HG03460 (cell line): Measurements from ENCODE around the gene NDFIP1.
"Not testable (repeated sequence)": the region's sequence is repeated elsewhere in the genome, so short reads cannot be mapped to it uniquely, and the experiment has no call there.

Experiments used
- ATAC-seq: cut with Tn5 transposase; IDR thresholded peaks from one replicate; pipeline ENCODE4 v1.9.1; 2021; ENCODE audit not compliant: unreplicated experiment

Gene NDFIP1

DNA sequence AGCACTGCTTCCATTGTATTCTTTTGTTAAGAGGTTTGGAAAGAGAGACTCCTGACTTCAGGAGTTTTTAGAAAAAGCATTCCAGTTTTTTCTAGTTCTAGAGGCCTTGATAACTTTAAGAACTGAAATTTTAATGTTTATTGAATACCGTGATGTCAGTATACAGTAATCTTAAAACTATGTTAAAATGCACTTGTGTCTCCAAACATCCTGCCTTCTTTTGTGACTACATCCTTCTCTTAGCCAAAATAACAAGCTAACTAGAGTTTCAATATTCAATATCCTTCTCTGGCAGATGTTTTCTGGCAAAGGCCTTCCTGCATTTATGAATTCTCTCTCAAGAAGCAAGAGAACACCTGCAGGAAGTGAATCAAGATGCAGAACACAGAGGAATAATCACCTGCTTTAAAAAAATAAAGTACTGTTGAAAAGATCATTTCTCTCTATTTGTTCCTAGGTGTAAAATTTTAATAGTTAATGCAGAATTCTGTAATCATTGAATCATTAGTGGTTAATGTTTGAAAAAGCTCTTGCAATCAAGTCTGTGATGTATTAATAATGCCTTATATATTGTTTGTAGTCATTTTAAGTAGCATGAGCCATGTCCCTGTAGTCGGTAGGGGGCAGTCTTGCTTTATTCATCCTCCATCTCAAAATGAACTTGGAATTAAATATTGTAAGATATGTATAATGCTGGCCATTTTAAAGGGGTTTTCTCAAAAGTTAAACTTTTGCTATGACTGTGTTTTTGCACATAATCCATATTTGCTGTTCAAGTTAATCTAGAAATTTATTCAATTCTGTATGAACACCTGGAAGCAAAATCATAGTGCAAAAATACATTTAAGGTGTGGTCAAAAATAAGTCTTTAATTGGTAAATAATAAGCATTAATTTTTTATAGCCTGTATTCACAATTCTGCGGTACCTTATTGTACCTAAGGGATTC lies 43.1 kb downstream of the NDFIP1 start:
- no peak for ATAC-seq

DNA sequence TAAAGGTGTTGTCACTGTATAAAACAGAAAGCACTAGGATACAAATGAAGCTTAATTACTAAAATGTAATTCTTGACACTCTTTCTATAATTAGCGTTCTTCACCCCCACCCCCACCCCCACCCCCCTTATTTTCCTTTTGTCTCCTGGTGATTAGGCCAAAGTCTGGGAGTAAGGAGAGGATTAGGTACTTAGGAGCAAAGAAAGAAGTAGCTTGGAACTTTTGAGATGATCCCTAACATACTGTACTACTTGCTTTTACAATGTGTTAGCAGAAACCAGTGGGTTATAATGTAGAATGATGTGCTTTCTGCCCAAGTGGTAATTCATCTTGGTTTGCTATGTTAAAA lies 43.8 kb downstream of the NDFIP1 start:
- no peak for ATAC-seq

DNA sequence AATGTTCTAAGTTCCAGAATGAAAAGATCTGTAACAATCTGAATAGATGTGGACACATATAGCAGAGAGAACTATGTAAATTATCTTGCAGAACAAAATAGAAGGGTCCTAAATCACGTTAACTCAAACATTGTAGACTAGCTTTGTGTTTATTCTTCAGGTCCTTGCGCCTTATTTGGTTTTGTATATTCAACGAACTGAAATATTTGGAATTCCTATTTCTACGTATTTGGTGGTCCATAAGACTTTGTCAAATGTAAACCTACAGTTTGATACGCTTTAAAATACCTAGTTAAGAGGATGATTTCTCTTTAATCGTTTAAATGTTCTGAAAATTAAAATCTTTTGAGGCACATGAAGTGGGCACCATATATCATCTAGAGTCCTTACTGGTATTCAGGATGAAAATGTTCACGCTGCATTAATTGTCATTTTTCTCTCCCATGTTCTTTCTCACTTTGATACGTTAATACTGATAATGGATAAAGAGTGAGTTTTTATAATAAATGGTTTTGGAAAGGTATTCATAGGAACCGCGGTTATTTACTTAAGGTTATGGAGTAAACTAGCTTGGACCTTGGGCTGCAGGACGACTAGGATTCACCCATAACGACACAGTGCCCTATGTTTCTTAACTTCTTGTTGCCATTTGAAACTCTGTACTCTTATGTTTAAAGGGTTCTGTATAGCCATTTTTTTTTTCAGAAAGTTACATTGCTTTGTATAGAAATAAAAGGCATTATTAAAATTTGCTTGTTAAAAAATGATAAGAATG lies 45.3 kb downstream of the NDFIP1 start:
- ATAC-seq, result no peak

DNA sequence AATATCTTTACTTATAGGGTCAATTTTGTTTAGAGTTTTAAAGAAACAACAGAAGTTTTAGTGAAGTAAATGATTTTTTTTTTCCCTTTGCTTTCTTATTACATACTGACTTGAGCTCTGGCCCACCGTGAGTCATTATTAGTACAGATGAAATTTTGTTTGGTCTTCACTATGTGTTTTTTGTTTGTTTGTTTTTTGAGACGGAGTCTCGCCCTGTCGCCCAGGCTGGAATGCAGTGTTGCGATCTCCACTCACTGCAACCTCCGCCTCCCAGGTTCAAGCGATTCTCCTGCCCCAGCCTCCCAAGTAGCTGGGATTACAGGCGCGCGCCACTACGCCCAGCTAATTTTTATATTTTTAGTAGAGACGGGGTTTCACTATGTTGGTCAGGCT lies 45.9 kb downstream of the NDFIP1 start:
- not testable (repeated sequence) for ATAC-seq

DNA sequence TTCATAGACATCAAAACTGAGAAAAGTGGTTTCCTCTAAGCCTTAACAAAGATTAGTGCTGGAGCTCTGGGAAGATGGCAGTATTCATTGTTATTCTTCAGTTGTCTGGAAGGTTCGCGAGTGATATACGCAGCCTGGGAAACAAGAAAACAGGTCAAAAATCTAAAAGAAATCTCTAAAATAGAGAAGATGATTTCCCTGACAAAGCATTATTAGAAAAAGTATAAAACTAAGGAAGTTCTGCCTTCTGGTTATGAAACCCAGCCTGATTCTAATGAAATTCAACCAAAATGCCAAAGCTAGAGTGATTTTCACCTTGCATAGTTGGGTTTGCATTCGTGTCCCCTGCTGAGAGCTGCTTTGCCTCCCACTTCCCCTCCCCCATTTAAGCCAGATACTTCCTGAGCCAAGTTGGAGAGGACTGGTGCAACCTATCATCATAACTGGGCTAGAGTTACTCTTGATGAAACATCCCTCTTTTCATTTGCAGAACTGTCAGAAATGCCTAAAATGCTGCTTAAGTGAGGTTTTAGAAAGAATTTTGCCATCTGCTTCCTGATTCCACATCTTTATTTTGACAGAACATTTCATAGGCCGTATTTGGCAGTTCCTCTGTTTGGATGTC lies 48.4 kb downstream of the NDFIP1 start:
- ATAC-seq, result no peak

DNA sequence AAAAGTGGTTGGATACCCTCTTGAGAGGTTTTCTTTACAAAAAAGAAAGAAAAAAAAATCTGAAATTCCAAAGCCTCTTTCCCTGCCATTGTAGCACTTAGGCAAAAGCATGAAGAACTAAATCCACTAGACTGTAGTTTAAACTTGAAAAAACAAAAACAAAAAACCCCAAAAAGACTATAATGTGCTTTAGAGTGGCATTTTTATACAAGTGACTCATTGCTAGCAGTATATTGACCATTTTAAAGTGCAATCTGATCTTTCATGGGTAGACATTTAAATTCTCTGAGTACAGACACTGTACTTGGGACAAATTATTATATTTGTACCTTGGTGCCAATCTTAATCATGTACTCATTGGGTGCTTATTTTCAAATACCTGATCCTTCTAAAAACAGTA lies 50.8 kb downstream of the NDFIP1 start:
- ATAC-seq, result no peak

DNA sequence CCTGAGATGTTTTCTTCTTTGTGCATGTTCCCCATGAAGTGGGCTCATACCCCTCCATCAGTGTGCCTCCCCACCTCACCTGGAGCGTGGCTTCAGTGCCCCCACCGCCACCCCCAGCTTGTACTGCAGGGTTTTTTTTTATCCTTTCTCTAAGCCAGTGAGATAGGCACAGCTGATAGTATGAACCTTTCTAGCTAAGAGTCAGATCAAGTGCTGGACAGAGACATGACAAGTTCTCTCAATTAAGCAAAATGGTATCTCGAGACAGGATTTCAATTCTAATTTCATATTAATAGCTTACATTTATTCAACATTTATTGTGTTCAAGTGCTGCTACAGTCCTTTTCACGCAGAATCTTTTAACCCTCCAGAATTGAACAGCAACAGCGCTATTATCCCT lies 55.7 kb downstream of the NDFIP1 start:
- no peak for ATAC-seq

DNA sequence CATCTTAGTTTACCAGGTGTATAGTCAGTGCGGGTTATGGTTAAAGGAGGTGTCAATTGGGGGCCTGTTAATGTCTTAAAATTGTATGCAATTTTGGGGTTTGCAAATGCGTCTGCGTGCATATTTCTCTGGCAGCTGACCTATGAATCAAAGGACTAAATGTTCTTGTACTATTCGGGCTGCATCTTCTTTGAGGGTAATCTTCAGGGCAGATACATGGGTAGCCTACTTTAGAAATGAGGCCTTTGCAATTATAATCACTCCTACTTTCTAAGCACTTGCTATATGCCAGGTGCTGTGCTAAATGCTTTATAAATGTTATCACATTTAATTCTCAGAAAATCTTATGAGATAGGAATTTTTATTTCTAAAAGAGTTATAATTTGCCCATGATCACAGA lies 58.2 kb downstream of the NDFIP1 start:
- ATAC-seq, result no peak

DNA sequence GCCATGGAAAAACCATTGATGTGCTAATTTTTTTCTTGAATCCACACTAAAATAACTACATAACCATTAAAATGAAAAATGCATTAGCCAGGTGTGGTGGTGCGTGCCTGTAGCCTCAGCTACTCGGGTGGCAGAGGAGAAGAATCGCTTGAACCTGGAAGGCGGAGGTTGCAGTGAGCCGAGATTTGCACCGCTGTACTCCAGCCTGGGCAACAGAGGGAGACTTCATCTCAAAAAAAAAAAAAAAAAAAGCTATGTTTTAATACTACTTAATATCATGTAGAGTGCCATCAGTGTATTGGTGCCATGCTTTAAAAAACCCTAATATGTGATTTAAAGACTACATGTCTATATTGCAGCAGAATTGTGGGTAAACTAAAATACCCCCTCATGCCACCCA lies 58.9 kb downstream of the NDFIP1 start:
- ATAC-seq, result no peak

DNA sequence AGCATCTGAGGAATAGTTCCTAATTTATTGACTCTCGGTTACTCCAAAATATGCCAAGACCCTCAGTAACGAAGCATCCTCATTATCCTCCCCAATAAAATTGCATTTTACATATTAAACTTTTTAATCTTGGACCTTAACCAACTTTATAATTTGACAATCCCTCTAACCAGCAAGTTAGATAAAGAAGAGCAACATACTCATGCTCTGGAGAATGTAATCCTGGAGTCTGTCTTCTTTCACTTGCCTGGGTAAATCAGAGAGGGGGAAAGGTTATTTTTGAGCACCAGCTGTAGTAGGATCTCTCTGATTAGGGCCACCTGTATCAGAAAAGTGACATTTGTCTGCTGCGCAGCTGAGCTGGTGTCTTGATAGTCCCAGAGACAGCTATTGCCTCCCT lies 59.8 kb downstream of the NDFIP1 start:
- no peak for ATAC-seq

DNA sequence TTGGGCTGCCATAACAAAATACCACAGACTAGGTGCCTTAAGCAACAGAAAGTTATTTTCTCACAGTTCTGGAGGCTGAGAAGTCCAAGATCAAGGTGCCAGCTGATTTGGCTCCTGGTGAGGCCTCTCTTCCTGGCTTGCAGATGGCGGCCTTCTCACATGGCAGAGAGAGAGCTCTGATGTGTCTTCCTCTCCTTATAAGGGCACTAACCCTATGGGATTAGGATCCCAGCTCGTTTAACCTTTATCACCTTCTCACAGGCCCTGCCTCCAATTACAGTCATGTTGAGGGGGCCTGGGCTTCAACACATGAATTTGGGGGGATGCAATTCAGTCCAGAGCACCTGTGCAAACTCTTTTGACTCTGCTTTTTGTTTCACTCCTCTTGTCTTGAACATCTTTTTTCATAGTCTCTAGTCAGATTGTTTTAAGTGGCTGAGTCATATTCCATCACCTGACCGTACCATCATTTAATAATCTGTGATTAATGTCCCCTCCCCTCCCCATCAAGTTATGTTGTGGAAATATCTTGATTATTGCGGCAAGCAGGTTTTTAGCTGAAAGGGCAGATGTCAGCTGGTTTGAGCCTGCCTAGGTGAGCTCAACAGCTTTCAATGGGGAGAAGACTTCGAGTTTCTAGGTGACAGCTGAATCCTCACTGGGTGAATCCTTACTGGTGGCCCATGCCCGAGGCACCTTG lies 61.8 kb downstream of the NDFIP1 start:
- ATAC-seq, result no peak

DNA sequence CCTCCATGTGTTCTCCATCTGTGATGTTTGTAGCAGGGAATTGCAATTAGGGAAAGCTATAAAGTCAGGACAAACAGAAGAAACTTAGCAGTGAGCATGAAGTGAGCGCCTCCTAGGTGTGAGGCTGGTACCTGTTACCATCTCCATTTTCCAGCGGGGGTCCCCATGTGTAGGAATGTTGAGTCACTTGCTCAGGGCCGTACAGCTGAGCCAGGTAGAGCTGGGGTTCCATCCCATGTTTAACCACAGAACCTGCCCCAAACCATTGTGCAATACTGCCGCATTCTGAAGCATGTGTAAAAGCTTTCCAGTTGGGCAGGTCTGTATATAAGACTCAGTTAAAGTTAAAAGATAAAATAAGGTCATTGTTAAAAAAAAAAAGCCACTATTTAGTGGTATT lies 62.7 kb downstream of the NDFIP1 start:
- ATAC-seq, result no peak

DNA sequence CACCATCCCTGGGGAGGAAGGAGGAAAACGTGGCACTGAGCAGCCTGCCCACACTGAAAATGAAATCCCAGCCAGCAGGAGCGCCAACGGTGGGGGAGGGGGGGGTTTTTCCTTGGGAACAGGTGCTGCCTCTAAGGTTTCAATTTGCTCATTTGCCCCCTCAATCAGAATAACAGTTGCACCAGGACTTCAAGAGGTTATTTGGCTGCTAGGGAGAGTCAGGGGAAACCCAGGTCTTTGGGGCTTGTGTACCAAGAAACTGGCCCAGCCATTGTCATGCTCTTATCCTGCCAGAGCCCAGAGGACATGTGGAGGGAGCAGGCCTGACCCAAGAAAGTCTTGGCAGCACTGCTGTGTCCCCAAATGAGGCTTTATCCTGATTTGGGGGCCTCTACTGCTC lies 66.5 kb downstream of the NDFIP1 start:
- ATAC-seq, result no peak

DNA sequence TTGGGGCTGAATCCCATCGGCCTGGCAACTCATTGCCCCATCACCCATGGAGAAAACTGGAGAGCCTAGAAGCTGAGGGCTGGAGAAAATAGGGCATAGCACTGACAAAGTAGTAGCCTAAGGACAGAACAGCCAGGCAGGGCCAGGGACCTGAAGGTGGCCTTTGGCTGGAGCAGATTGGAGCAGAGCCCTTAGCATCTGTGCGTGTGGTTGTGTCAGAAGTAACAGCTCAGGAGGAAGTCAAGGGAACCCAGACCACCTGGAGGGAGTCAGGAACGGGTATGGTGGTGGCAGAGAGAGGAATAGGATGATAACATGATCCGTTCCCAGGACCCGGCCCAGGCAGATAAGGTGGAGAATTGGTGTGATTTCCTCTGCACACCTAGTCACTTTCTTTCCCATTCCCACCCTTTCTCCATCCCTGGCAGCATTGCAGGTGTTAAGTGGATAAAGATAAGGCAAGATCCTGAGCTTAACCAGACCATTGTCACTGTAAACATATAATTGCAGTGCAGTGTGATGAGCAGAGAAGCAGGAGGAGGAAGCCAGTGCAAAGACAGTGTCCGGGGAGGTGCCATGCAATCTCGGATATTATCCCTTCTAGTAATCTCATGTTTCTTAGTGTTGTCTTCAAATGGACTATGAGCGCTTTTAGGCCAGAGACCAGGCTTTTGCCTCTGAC lies 67.0 kb downstream of the NDFIP1 start:
- ATAC-seq, result no peak

DNA sequence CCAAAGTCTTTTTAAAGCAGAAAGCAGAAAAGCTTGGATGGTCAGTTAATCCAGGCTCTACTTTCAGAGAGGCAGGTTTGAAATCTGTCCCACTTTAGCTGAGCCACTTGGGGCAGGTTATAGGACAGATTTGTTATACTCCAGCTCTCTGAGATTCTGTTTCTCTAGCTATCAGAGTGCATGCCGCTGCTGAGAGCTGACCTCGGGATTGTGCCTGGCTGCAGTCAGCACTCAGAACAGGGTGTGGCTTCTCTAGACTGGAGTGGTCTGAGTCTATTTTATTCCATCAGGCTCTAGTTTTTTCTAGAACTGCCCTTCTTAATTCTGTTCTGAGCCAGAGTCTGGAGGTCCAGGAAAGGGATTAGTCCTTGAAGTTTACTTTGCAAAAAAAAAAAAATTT lies 67.7 kb downstream of the NDFIP1 start:
- ATAC-seq, result no peak

DNA sequence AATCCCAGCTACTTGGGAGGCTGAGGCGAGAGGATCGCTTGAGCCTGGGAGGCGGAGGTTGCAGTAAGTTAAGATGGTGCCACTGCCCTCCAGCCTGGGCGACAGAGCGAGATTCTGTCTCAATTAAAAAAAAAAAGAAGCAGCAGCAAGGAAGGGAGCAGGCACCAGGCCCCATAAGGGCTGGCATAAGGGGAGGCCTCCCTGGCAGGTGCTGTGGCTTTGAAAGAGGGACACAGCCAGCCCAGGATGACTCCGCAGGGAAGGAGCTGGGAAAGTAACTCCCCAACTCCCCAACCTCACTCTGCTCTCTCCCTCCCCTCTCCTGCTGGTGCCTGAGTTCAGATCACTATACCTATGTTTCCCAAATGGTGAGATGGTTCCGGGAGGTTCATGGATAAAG lies 70.1 kb downstream of the NDFIP1 start:
- no peak for ATAC-seq

DNA sequence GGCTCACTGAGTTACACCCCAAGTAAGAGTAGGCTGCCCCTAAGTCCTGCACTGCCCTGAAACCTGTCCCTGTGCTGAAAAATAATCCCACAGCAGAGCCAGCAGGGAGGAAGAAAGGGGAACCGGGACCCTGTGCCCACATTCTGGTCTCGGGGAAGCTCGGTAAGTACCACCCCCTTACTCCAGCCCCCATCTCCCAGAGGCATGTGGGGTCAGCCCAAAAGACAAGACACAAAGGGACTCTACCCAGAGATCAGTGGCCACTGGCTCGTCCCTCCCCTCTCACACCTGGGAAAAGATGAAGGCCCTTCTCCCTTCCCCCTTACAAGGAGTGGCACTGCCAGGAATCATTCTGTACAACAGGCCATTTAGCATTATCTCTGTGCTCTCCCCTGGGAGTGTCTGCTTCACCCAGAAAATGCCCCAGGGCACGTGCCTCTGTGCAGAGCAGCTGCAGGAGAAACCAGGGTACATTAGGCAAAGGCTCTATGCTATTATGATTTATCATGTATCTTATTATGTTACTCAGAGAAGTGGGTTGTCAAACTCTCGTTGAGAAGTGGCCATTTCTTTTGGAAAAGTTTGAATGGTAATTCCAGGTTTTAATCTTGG lies 71.3 kb downstream of the NDFIP1 start:
- ATAC-seq, result no peak

DNA sequence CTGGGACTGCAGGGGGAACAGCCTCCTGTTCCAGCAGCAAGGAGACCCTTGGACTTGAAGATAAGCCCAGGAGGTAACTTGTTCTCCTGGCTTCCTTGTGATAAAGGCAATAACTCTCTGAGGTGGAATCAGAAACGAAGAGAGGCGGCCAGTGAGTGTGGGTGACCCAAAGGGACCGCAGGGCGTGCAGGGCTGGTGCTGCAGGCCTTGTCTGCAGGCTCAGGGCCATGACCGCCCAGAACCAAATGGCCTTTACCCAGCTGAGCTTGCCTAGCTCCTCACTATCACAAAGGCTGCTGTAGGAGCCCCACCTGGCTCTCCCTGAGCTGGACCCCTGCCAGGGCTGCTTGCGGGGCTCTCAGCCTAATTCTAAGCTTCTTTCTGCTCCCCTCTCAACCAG lies 72.5 kb downstream of the NDFIP1 start:
- no peak for ATAC-seq

DNA sequence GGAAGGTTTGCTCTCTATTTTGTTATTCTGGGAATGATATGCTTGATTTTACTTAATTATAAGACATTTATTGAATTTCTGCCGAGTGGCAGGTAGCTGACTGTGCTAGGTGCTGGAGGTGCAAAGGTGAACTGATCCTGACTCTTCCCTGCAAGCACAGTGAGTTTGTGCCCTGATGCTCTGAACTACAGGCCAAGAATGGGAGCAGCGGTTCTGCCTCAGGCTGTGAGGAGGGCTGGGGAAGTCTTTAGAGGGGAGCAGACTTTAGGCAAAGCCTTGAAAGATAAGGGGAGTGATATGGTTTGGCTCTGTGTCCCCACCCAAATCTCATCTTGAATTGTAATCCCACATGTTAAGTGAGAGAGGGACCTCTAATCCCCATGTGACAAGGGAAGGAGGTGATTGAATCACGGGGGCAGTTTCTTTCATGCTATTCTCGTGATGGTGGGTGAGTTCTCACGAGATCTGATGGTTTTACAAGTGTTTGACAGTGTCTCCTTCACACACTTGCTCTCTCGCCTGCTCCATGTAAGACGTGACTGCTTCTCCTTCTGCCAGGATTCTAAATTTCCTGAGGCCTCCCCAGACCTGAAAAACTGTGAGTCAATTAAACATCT lies 73.1 kb downstream of the NDFIP1 start:
- no peak for ATAC-seq

DNA sequence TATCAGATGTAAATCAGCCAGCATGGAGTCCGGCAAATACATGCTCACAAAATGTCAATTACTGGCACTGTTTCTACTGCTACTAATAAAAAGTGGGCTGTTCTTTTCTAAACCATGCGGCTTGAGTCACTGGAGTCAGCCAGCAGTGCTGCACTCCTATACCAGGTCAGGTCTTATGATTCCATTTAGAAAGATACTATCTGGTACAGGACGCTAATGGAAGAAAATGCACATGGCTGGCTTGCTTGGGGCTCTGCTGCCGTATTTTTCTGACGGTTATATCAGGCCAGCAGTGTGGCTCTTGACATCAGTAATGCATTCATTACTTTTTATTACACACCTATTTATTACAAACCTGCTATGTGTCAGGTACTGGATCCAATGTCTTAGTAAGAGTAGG lies 74.3 kb downstream of the NDFIP1 start:
- no peak for ATAC-seq
